GM21723 (cell line): ENCODE measurements around the gene CCL22.
"Not testable (repeated sequence)": the region's sequence is repeated elsewhere in the genome, so short reads cannot be mapped to it uniquely, and the experiment has no call there.

Experiments used
- ATAC-seq: cut with Tn5 transposase; IDR thresholded peaks from one replicate; pipeline ENCODE4 v1.9.1; 2021; ENCODE audit warnings: mild to moderate bottlenecking, moderate library complexity; ENCODE audit not compliant: unreplicated experiment

Gene CCL22

GRCh38 chr16:57391300-57391699, 32.7 kb downstream of the CCL22 start:
- ATAC-seq: no peak

GRCh38 chr16:57391708-57392107, 33.1 kb downstream of the CCL22 start:
- ATAC-seq: no peak

- no peak for ATAC-seq
Measured at GRCh38 chr16:57392694-57393093, 34.1 kb downstream of the CCL22 start.

GRCh38 chr16:57394444-57394843, 35.9 kb downstream of the CCL22 start:
- ATAC-seq: no peak

DNA sequence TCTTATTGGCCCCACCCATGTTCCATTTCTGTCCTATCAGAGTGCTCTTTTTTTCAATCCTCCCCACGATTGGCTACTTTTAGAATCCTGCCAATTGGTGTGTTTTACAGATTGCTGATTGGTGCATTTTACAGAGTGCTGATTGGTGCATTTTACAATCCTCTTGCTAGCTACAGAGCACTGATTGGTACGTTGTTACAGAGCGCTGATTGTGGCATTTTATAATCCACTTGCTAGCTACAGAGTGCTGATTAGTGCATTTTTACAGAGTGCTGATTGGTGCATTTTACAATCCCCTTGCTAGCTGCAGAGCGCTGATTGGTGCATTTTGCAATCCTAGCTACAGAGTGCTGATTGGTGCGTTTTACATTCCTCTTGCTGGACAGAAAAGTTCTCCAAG, 36.4 kb downstream of the CCL22 start:
- no peak for ATAC-seq

DNA sequence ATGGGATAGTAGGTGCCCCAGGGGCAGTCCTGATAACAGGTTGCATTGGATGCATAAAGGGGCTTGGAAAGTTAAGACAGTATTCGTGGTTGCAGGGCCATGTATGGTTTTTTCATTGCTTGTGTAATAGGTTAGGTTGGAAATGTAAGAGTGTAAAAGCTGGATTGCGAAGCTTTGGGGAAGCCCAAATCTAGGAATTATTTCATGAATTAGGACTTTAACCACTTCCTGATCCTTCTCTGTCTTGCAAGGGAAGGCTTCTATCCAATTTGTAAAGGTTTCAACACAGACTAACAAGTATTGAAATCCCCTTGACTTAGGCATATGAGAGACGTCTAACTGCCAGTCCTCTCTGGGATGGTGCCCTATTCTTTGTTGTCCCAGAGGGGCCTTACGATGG, 38.2 kb downstream of the CCL22 start:
- ATAC-seq: no peak

DNA sequence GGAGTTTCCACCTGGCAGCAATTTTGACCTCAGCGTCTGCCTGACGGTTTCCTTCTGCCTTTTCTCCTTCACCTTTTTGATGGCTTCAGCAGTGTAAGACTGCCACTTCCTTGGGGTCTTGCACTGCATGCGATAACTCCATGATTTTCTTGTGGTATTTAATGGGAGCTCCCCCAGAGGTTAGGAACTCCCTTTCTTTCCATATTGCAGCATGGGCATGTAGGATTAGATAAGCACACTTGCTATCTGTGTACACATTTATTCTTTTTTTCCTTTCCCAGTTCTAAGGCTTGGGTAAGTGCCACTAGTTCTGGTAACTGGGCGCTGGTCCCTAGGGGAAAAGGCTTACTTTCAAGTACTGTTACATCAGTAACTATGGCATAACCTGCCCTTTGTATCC, 38.9 kb downstream of the CCL22 start:
- ATAC-seq: not testable (repeated sequence)

DNA sequence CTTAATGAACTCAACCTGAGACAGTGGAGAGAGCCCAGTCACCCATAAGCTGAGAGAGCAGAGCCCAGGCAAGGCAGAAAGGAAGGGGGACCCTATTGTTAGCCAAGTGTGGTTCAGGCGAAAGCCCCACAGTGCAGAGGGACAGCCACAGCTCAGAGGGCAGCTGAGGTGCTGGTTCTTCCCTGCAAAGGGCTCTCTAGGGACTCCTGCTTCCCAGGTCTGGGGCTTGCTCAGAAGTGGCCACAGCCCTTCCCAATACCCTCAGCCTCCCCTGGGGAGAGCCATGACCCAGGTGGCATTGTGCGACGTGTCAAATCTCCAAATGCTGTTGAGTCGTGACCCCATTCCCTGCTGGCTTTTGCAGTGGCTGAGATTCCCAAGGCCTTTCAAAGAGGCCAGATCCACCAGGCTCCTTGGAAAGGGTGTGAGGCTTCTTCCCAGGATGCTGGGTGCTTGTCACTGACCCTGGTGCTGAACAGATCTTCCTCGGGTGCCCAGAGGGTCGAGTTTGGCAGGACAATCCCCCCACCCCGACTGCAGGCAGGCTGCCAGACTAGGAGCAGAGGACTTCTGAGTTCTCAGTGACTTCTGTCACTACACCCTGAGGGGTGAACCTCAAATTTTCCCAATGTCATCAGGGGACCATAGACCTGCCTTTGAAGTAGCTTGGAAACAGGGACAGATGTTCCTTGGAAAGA, 43.5 kb downstream of the CCL22 start:
- ATAC-seq: no peak

DNA sequence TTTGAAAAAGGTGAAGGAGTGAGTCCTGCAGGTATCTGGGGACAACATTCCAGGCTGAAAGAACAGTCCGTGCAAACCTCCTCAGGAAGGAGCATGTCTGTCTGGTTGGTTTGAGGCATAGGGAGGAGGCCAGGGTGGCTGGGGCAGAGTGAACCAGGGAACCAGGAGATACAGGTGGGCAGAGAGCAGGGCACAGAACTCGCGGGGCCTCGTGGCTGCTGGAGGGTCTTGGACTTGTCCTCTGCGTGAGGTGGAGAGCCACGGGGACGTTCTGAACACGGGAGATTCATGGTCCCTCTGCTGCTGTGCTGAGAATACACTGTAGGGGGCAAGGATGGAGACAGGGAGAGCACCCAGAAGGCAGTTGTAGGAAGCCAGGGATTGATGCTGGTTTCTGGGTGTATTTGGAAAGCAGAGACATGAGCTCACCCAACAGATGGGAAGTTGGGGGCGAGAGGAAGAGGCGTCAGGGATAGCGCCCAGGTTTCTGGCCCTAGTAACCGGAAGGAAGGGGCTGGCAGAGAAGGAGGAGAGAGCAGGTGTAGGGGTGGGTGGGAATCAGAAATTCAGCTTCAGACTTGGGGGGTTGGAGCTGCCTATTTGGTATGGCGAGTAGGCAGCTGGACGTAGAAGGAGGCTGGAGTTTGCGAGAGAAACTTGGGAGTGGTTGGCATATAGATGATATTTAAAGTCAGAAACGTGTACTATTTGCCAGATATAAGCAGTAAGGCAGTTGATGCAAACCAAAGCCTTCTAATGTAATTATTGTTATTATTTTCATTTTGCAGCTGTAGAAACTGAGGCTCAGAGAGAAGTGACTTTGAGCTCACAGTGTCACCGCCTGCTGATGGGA, 45.6 kb downstream of the CCL22 start, which contains the start of gene CCL17:
CCL17 (plus strand) TSS at position 803 of the 853 bp plus-strand sequence. CDS start 9,166 bp downstream, outside the sequence.
- no peak for ATAC-seq

GRCh38 chr16:57405097-57405496, 46.5 kb downstream of the CCL22 start:
- no peak for ATAC-seq

- no peak for ATAC-seq
Measured at GRCh38 chr16:57406881-57407280, 48.3 kb downstream of the CCL22 start.

DNA sequence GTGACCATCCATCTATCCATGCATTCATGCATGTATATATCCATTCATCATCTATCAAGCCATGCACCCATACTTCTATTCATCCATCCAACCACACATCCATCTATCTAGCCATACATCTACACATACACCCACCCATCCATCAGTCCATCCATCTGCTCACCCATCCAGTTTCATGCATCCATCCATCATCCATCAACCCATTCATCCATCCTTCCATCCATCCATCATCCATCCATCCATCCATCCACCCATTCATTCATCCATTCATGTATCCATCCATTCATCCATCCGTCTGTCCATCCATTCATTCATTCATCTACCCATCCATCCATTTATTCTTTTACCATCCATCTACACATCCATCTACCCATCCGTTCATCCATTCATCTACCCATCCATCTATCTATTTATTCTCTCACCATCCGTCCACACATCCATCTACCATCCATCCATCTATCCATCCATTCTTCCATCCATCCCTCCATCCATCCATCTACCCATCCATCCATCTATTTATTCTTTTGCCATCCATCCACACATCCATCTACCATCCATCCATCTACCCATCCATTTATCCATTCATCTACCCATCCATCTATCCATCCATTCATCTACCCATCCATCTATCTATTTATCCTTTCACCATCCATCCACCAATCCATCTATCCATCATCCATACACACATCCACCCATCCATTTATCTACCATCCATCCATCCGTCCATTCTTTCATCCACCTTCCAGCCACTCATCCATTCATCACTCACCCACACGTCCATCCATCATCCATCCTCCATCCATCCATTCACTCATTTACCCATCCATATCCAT, 49.2 kb downstream of the CCL22 start:
- no peak for ATAC-seq

- no peak for ATAC-seq
Measured at GRCh38 chr16:57409065-57409464, 50.5 kb downstream of the CCL22 start.

GRCh38 chr16:57409870-57410587, 51.4 kb downstream of the CCL22 start:
- ATAC-seq: no peak

DNA sequence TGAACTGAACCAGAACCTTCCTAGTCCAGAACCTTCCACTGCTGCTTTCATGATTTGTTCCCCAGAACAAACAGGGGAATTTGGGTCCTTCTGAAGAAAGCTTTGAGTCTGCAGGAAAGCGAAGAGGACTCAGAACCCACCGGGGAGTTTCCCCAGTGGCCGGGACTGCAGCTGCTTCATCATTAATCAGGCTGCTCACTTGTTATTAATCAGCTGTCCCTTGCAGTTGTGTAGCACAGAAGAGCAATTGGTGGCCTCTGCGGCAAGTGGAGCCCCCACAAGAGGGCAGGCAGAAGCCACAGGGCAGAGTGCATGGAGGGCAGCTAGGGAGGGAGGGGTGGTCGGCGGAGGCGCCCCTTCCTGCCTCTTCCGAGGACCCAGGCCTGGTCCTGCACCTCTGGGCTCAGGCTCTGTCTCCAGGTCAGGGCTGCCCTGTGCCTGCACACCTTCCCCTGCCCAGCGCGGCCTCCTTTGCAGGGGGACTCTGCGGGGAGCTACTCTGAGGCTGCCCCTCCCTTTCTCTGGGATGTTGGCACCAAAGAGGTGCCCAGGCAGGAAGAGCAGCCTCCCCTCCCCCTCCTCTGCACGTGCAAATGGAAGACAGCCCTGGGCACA, 52.9 kb downstream of the CCL22 start:
- no peak for ATAC-seq

DNA sequence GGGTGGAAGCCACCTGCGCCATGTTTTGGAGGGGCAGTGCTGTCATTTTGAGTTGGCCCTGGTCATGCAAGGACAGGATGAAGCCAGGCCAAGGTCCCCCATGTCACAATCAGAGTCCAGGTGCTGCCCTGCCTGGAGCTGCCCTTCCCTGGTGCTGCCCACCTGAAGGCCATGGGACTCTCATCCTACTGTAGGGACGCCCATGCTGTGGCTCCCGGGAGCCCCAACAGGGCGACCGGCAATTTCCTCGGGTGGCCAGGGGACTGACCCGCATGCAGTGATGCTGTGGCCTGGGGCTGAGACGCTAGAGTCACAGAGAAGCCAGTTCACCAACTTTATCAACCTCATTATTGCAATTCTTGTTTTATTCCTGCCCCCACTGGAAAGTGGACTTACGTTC, 54.0 kb downstream of the CCL22 start:
- ATAC-seq: no peak

GRCh38 chr16:57413301-57413730, 54.7 kb downstream of the CCL22 start:
- ATAC-seq: peak; percentile 82

DNA sequence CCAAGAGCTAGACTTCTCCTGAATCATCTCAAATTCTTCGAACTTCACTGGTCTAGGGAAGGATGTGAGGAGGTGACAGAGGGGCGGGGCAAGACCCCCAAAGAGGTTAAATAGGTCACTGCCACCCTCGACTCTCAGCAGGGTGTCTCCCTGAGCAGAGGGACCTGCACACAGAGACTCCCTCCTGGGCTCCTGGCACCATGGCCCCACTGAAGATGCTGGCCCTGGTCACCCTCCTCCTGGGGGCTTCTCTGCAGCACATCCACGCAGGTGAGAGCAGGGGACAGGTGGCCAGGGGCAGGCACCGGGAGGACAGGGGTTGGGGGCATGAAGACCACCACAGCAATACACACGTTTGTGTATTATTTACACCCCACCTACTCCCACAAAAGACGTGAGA, 55.1 kb downstream of the CCL22 start:
- ATAC-seq: no peak
